Neural cell (in vitro differentiated cells): ENCODE data around the gene PPP1R15B. TPM values are rescaled to one million over a fixed set of nuclear protein-coding genes. Genes with fewer than 3 reads are reported as not detected.

ENCODE experiments used
- H2AFZ ChIP-seq: fragments of 200-600, 300-800 bp; sonication (generic), shearing (Covaris generic); 2 replicates; pipeline ENCODE4 v1.6.0; 2014; ENCODE audit warnings: low read depth, mild to moderate bottlenecking, antibody characterized with exemption, low read length, moderate library complexity
- H3F3A ChIP-seq: fragments of 200-600 bp; shearing (Covaris generic); 2 replicates; pipeline ENCODE4 v1.6.1; 2016; ENCODE audit warnings: mild to moderate bottlenecking, moderate library complexity, mixed read lengths, antibody characterized with exemption, low read length; ENCODE audit not compliant: insufficient read depth, poor library complexity, severe bottlenecking
- H3K27ac ChIP-seq: fragments of 200-600, 300-800 bp; sonication (generic), shearing (Covaris generic); 2 replicates; pipeline ENCODE4 v1.5.1; 2014; ENCODE audit warnings: mild to moderate bottlenecking, low read length, moderate library complexity
- H3K27me3 ChIP-seq: fragments of 300-800, 200-600 bp; sonication (generic), shearing (Covaris generic); 2 replicates; pipeline ENCODE4 v1.6.0; 2014; ENCODE audit warnings: mild to moderate bottlenecking, low read depth, low read length, moderate library complexity; ENCODE audit not compliant: insufficient read depth
- H3K36me3 ChIP-seq: fragments of 300-800, 200-600 bp; sonication (generic), shearing (Covaris generic); 2 replicates; pipeline ENCODE4 v1.5.1; 2014; ENCODE audit warnings: mild to moderate bottlenecking, antibody characterized with exemption, low read length, moderate library complexity; ENCODE audit not compliant: insufficient read depth
- H3K4me2 ChIP-seq: fragments of 300-800, 200-600 bp; sonication (generic), shearing (Covaris generic); 2 replicates; pipeline ENCODE4 v1.6.0; 2014; ENCODE audit warnings: mild to moderate bottlenecking, low read length
- H3K4me3 ChIP-seq: fragments of 300-800, 200-600 bp; sonication (generic), shearing (Covaris generic); 2 replicates; pipeline ENCODE4 v1.5.1; 2014; ENCODE audit warnings: mild to moderate bottlenecking, low read length, moderate library complexity
- H3K79me2 ChIP-seq: fragments of 200-600 bp; shearing (Covaris generic); replicated peaks from 2 replicates; pipeline ENCODE4 v1.6.0; 2014; ENCODE audit warnings: mild to moderate bottlenecking, low read length, moderate library complexity; ENCODE audit not compliant: insufficient read depth
- H3K9ac ChIP-seq: fragments of 300-800, 200-600 bp; sonication (generic), shearing (Covaris generic); 2 replicates; pipeline ENCODE4 v1.6.1; 2016; ENCODE audit warnings: mild to moderate bottlenecking, low read length, mixed read lengths
- H3K9me2 ChIP-seq: fragments of 200-600 bp; shearing (Covaris generic); 2 replicates; pipeline ENCODE4 v1.6.1; 2016; ENCODE audit warnings: mild to moderate bottlenecking, low read length, mixed read lengths; ENCODE audit not compliant: insufficient read depth
- H3K9me3 ChIP-seq: fragments of 200-600, 300-800 bp; sonication (generic), shearing (Covaris generic); 2 replicates; pipeline ENCODE4 v1.6.1; 2016; ENCODE audit warnings: mild to moderate bottlenecking, mixed run types, low read length, moderate library complexity, mixed read lengths
- H4K20me1 ChIP-seq: fragments of 200-600 bp; shearing (Covaris generic); 2 replicates; pipeline ENCODE4 v1.6.1; 2016; ENCODE audit warnings: mild to moderate bottlenecking, mixed run types; ENCODE audit not compliant: insufficient read depth
- CTCF ChIP-seq: fragments of 450-650 bp; IDR thresholded peaks from 2 replicates; pipeline ENCODE4 v1.5.1; 2014; ENCODE audit warnings: antibody characterized with exemption, mild to moderate bottlenecking, moderate library complexity; ENCODE audit not compliant: poor library complexity, severe bottlenecking
- EP300 ChIP-seq: fragments of 450-650 bp; conservative IDR thresholded peaks from 2 replicates; pipeline ENCODE4 v1.6.1; 2014; ENCODE audit warnings: antibody characterized with exemption, mild to moderate bottlenecking, moderate library complexity; ENCODE audit not compliant: poor library complexity, severe bottlenecking
- EZH2 ChIP-seq: fragments of 200-600, 300-800 bp; shearing (Covaris generic), sonication (generic); IDR thresholded peaks from 2 replicates; pipeline ENCODE4 v1.6.1; 2014; ENCODE audit warnings: antibody characterized with exemption, low read length, borderline replicate concordance, mild to moderate bottlenecking; ENCODE audit not compliant: insufficient read depth, poor library complexity, severe bottlenecking
- MXI1 ChIP-seq: fragments of 450-650 bp; conservative IDR thresholded peaks from 2 replicates; pipeline ENCODE4 v1.6.1; 2014; ENCODE audit warnings: antibody characterized with exemption, mild to moderate bottlenecking; ENCODE audit not compliant: poor library complexity, severe bottlenecking
- POLR2AphosphoS5 ChIP-seq: IDR thresholded peaks from 2 replicates; pipeline ENCODE4 v1.6.1; 2012
- RAD21 ChIP-seq: fragments of 450-650 bp; conservative IDR thresholded peaks from 2 replicates; pipeline ENCODE4 v1.6.1; 2014; ENCODE audit warnings: antibody characterized with exemption, mild to moderate bottlenecking, moderate library complexity
- REST ChIP-seq: IDR thresholded peaks from 2 replicates; pipeline ENCODE4 v1.6.1; 2012; ENCODE audit warnings: borderline replicate concordance
- SMC3 ChIP-seq: fragments of 450-650 bp; conservative IDR thresholded peaks from 2 replicates; pipeline ENCODE4 v1.6.1; 2014; ENCODE audit warnings: antibody characterized with exemption, mild to moderate bottlenecking, moderate library complexity; ENCODE audit not compliant: poor library complexity
- TAF1 ChIP-seq: IDR thresholded peaks from 2 replicates; pipeline ENCODE4 v1.6.1; 2012; ENCODE audit warnings: low read depth
- polyA plus RNA-seq: library from polyadenylated mRNA; depleted of rRNA; stranded (reverse); fragments of >200 nt; gene quantifications from 2 replicates; pipeline ENCODE4 v1.2.3, GENCODE V29; 2014

The PPP1R15B gene
- polyA plus RNA-seq, 1 donor from 2014 or later: 30.1 TPM

- H3K9ac ChIP-seq: peak overlapping the region; percentile 39
- H3K79me2 ChIP-seq: no peaks in the 10 kb centered on the region
- H3K4me2 ChIP-seq: no peak overlapping the region
Observed at GRCh38 chr1:204376919-204377799, 34.5 kb downstream of the PPP1R15B start.

More at GRCh38 chr1:204376919-204377799, 34.5 kb downstream of the PPP1R15B start:
- Histone ChIP-seq H3K9me3 (no peaks in the 10 kb centered on the region), H3K36me3 (no peaks in the 10 kb centered on the region), H2AFZ (no peak overlapping the region), H3F3A (no peaks in the 10 kb centered on the region), H3K9me2 (no peaks in the 10 kb centered on the region), H3K27ac (no peak overlapping the region), H3K4me3 (peak overlapping the region; percentile 71), H4K20me1 (no peaks in the 10 kb centered on the region), H3K27me3 (peaks cover 90% of the 10 kb centered on the region)
- no peak for TF ChIP-seq EP300
- no peak for TF ChIP-seq EZH2
- no peak for TF ChIP-seq SMC3
- TF ChIP-seq MXI1: no peak
- no peak for TF ChIP-seq RAD21
- TF ChIP-seq TAF1: no peak
- TF ChIP-seq POLR2AphosphoS5: no peak
- no peak for TF ChIP-seq CTCF
- no peak for TF ChIP-seq REST
